NCI-H1436 (cell line): ENCODE results near the gene AP1G1.
"Not testable (repeated sequence)": the region's sequence is repeated elsewhere in the genome, so short reads cannot be mapped to it uniquely, and the experiment has no call there.

Experiments
- DNase-seq: peaks from one replicate; lab custom pipeline; 2025; lab: John Stamatoyannopoulos, UW

AP1G1 gene

GRCh38 chr16:71807905-71808592 is 585 bp downstream of the AP1G1 start:
- DNase-seq: no peak

GRCh38 chr16:71803305-71803690 is 5.3 kb downstream of the AP1G1 start:
- no peak for DNase-seq

GRCh38 chr16:71796501-71797097 is 12.0 kb downstream of the AP1G1 start:
- DNase-seq: no peak

GRCh38 chr16:71794943-71795342 is 13.7 kb downstream of the AP1G1 start:
- no peak for DNase-seq

- DNase-seq: no peak
Measured at GRCh38 chr16:71794018-71794417, 14.6 kb downstream of the AP1G1 start.

- no peak for DNase-seq
Measured at GRCh38 chr16:71792176-71792575, 16.5 kb downstream of the AP1G1 start.

- not testable (repeated sequence) for DNase-seq
Measured at GRCh38 chr16:71790329-71790728, 18.3 kb downstream of the AP1G1 start.

- DNase-seq: no peak
Measured at GRCh38 chr16:71789136-71789535, 19.5 kb downstream of the AP1G1 start.

GRCh38 chr16:71788578-71788977 is 20.1 kb downstream of the AP1G1 start:
- DNase-seq: no peak

GRCh38 chr16:71785143-71785542 is 23.5 kb downstream of the AP1G1 start:
- DNase-seq: not testable (repeated sequence)

- no peak for DNase-seq
Measured at GRCh38 chr16:71784093-71784492, 24.5 kb downstream of the AP1G1 start.

GRCh38 chr16:71781741-71782140 is 26.9 kb downstream of the AP1G1 start:
- DNase-seq: no peak

- no peak for DNase-seq
Measured at GRCh38 chr16:71780521-71781089, 28.0 kb downstream of the AP1G1 start.

- no peak for DNase-seq
Measured at GRCh38 chr16:71778780-71779179, 29.9 kb downstream of the AP1G1 start.

GRCh38 chr16:71777329-71777728 is 31.3 kb downstream of the AP1G1 start:
- DNase-seq: no peak

GRCh38 chr16:71775949-71776348 is 32.7 kb downstream of the AP1G1 start:
- DNase-seq: no peak

GRCh38 chr16:71771571-71771970 is 37.1 kb downstream of the AP1G1 start:
- DNase-seq: no peak

- no peak for DNase-seq
Measured at GRCh38 chr16:71769222-71769621, 39.4 kb downstream of the AP1G1 start.

GRCh38 chr16:71767060-71767900 is 41.4 kb downstream of the AP1G1 start:
- no peak for DNase-seq

- DNase-seq: no peak
Measured at GRCh38 chr16:71762186-71762585, 46.4 kb downstream of the AP1G1 start.

GRCh38 chr16:71761097-71761496 is 47.5 kb downstream of the AP1G1 start:
- DNase-seq: no peak

- DNase-seq: no peak
Measured at GRCh38 chr16:71758293-71758760, 50.3 kb downstream of the AP1G1 start.

GRCh38 chr16:71754652-71755051 is 54.0 kb downstream of the AP1G1 start:
- DNase-seq: no peak
